COLO668 (cell line): ENCODE results near the gene EBPL.

Source experiments
- DNase-seq: peaks from one replicate; lab custom pipeline; 2025; ENCODE audit not compliant: unreplicated experiment; lab: John Stamatoyannopoulos, UW

Gene EBPL

GRCh38 chr13:49676581-49677298 lies 14.5 kb downstream of the EBPL start:
- no peak for DNase-seq

DNA sequence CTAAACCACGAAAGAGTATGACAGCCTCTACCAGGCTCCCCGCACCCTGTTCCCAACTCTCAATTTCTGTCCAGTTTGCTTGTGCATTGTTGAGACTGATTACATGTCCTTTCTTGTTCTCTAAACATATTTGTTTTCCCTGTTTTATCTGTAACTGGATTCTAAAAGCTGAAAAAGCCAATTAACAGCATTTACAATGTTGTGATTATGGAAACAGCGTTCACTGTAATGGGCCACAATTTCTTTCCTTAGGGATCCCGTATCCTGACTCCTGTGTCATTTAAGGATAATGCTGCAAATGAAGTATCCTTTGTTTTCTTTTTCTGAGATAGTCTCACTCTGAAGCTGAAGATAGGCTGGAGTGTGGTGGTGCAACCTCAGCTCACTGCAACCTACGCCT lies 20.5 kb downstream of the EBPL start:
- DNase-seq, result no peak

- DNase-seq, result peak; percentile 78
Measured at GRCh38 chr13:49669735-49670309, 21.5 kb downstream of the EBPL start.

GRCh38 chr13:49667773-49668172 lies 23.5 kb downstream of the EBPL start:
- no peak for DNase-seq

- no peak for DNase-seq
Measured at GRCh38 chr13:49664606-49665005, 26.7 kb downstream of the EBPL start.

DNA sequence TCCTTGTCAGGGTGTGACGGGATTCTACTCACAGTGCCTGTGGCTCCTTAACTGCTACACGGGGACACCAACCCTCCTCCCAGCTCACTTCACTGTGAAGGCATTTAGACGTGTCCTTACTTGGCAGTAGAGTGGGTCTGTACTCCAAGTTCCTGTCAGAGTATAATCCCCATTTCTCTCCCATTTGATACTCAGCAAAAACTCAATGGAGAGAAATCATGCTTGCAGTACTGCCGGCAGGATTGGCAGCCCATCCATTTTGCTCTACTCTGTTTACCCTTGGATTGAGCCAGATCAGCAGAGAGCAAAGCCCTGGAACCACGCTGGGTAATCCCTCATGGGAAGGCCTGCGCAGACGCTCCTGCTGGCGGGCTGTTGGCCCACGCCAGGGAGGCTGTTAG lies 34.0 kb downstream of the EBPL start:
- no peak for DNase-seq

DNA sequence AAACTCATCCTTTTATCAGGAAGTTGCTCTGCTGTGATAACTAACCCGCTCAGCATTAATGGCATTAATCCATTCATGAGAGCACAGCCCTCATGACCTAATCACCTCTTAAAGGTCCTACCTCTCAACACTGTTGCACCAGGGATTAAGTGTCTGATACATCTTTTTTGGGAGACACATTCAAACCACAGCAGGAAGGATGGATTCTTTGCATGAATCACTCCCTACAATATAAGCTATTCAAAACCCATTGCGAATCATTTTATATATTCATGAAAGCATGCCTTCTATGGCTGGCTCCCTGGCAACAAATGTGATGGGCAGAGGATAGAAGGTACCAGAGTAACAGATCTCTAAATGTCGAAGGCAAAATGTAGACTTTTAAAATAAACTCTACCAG lies 35.4 kb downstream of the EBPL start:
- no peak for DNase-seq

DNA sequence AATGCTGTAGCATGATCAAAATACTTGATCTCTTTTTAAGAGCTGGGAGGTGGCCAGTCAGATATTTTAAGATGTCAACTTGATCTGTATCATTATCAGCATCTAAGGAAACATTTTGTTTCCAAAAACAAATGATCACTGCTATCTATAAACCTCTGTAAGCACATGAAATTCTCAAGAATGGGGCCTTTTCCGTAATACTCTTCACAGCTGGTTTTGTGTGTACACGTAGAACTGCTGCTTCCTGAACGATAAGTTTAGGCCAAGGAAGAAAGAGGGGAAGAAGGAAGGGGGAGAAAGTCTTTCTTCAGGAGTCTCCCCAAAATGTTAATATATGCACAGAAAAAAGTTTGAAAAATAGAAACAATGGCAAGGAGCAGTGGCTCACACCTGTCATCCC lies 37.3 kb downstream of the EBPL start:
- no peak for DNase-seq

DNA sequence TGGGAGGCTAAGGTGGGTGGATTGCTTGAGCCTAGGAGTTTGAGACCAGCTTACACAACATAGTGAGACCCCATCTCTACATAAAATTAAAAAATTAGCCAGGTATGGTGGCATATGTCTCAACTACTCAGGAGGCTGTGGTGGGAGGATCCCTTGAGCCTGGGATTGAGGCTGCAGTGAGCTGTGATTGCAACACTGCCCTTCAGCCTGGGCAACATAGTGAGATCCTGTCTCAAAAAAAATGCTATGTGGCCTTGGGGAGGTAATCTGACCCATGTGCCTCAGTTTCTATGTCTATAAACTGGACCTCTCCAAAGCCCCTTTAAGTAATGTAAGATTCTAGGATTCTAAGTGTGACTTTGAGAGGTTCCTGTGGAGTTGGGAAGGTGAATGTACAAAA lies 37.8 kb downstream of the EBPL start:
- no peak for DNase-seq

GRCh38 chr13:49652355-49653305 lies 38.7 kb downstream of the EBPL start:
- DNase-seq, result peak; percentile 69

- DNase-seq, result no peak
Measured at GRCh38 chr13:49651570-49652354, 39.5 kb downstream of the EBPL start.

DNA sequence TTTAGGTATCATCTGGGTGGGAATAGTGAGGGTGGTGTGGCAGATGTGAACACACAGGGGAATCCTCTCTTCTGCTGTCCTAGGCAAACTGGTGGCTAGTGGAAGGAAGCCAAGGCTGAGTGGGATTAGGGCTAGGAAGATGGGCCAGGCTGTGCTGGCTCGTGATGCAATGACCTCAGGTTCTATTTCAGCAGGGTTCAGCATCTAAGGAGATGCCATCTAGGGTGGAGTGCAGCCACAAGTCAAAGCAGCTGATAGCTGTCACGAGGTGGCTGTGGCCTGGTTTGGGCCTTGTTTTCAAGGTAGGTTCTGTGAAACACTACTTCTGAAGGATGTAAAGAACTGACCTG lies 41.3 kb downstream of the EBPL start:
- DNase-seq, result no peak

- no peak for DNase-seq
Measured at GRCh38 chr13:49649244-49649962, 41.9 kb downstream of the EBPL start.

DNA sequence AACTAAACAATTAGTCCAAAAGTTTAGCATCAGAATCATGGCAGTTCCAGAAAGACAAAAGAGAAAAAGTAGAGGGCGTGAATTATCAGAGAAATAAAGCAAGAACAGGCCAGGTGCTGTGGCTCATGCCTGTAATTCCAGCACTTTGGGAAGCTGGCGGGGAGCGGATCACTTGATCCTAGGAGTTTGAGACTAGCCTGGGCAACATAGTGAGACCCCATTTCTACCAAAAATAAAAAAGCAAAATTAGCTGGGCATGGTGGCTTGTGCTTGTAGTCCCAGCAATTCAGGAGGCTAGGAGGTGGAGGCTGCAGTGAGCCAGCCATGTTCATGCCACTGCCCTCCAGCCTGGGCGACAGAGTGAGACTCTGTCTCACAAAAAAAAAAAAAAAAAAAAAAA lies 44.6 kb downstream of the EBPL start:
- no peak for DNase-seq

- no peak for DNase-seq
Measured at GRCh38 chr13:49645451-49645850, 45.8 kb downstream of the EBPL start.

- no peak for DNase-seq
Measured at GRCh38 chr13:49643035-49643646, 48.1 kb downstream of the EBPL start.

- DNase-seq, result no peak
Measured at GRCh38 chr13:49641801-49642291, 49.4 kb downstream of the EBPL start.

DNA sequence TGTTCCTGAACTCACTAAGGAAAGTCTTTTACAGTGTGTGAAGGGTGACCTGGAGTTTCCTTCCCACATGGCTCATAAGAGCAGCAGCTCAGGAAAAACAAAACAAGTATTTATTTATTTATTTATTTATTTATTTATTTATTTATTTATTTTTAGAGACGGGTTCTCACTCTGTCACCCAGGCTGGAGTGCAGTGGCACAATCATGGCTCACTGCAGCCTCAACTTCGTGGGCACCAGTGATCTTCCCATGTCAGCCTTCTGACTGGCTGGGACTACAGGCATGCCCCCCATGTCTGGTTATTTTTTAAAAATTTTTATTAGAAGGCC lies 52.6 kb downstream of the EBPL start:
- no peak for DNase-seq

GRCh38 chr13:49638030-49638743 lies 53.1 kb downstream of the EBPL start:
- DNase-seq, result no peak
